GM19240 (cell line): Measurements from ENCODE around the gene FSTL4.

Source experiments
- DNase-seq: peaks from one replicate; pipeline ENCODE4 v3.0.0; 2011; ENCODE audit warnings: low spot score; ENCODE audit not compliant: insufficient read length

Gene FSTL4

GRCh38 chr5:133480866-133481265, 131.5 kb downstream of the FSTL4 start:
- no peak for DNase-seq

DNA sequence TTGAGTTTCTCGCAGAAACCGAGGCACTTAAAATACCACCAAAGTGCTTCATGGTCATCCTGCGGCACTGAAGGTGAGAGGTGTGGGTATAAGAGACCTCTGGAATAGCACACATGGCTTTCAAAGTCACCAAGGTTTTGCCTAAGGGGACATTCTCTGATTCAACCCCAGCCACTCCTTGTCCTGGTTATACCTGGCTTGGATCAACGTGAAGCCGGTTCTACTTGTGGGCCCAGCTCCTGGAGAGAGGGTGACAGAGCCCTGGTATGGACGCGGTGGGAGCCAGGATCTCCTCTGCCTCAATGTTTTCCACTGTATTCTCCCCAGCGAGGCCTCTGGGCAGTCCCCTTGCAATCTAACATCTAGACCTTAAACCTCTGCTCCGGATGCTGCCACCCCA, 132.0 kb downstream of the FSTL4 start:
- no peak for DNase-seq

GRCh38 chr5:133478199-133478985, 133.9 kb downstream of the FSTL4 start:
- no peak for DNase-seq

DNA sequence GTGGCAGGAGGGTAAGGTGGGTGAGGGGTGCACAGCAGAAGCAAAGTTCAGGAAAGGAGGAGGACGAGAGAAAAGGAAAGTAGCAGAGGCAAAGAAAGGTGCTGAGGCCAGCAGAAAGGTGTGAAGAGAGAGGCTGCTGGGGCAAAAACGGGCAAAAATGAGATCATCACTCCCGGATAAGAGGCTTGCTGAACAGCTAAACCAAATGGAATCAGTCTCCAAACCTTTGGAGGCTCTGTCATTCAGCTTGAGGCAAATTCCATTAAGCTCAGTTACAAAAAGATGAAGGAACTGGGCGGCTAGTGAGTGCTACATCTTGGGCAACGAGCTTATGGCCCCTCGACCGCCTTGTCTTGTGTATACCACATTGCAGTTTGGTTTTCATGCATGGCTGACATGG, 136.4 kb downstream of the FSTL4 start:
- DNase-seq = no peak

- DNase-seq = no peak
These were observed 137.3 kb downstream of the FSTL4 start for GRCh38 chr5:133474851-133475590.

GRCh38 chr5:133473291-133473690, 139.1 kb downstream of the FSTL4 start:
- no peak for DNase-seq

DNA sequence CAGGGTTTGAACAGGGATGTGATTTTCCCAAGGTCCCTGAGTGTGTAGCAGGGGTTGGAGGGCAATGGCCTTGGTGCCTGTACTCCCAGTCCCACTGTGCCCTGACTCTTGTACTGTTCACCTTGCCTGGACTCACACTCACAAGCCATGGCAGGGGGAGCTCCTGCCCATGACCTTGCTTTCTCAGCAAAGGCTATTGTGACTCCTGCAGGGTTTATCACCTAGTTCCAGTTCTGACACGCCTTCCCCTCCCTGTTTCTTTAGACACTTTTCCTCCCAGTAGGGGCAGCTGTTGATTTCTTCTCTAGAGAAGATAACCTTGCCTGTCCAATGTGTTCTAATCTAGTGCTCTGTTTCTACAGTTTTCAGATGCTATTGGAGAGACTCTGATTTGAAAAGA, 139.5 kb downstream of the FSTL4 start:
- DNase-seq = no peak

- DNase-seq = no peak
These were observed 140.6 kb downstream of the FSTL4 start for GRCh38 chr5:133471699-133472098.

GRCh38 chr5:133470841-133471240, 141.5 kb downstream of the FSTL4 start:
- DNase-seq = no peak

DNA sequence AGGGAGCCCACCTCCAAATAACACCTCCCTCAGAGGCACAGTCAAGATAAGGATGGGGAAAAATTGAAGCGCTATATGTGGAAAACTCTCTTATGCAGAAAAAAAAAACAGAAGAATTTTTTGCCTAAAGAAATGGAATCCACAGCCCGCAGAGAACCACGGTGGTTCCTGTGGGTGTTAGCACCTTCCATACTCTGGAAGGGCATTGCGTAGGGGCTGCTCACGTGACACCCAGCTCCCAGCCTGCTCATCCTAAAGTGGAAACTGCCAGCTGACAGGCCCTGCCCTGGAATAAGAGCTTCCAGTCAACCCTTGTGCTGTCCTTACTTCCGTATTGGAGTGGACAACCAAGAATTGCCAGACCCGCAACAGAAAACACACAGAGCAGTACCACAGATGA, 142.5 kb downstream of the FSTL4 start:
- no peak for DNase-seq

DNA sequence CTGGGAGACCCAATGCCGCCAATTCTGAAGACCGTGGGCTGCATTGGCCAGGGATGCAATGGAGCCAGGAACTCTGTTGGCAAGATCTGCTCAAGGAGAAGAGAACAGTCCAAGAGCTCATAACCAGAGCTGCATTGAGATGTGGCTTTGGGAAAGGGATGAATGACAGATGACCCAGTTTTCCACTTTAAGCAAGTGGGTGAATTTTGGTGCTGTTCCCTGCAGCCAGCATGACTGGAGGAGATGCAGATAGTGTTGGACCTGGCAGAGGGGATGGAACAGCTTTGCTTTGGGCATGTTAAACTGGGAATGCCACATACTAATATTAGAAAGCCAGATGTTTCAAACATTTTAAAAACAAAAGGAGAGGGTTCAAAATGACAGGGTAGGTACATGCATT, 143.1 kb downstream of the FSTL4 start:
- no peak for DNase-seq

GRCh38 chr5:133468596-133468995, 143.7 kb downstream of the FSTL4 start:
- DNase-seq = no peak

DNA sequence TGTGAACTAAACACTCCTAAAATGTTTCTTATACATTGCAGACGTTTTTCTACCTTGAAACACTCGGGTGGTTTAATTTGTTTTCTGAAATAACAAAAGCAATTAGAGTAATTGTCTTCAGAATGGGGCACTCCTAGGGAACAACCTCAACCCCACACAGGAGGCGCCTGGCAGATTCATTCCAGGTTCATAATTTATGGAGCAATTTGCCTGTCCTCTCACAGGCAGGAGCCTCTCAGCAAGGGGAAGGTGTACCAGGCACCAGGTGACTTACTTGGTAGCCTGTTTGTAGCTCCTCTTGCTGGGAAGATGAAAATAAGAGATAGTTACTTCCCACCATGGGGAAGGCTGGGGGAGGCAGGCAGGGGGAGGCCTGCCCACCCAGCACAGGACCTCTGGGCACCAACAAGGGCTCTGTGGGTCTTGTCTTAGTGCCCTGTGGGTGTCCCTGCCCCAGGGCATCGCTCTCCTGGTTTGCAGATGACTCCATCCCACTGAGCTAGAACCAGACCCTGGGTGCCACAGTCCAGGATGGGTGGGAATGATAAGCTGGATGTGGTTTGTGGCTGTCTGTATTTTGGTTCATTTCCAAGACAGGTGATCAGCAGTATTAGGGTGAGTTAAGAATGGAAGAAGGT, 144.4 kb downstream of the FSTL4 start:
- DNase-seq = no peak

GRCh38 chr5:133467335-133467779, 145.0 kb downstream of the FSTL4 start:
- no peak for DNase-seq

GRCh38 chr5:133466556-133467334, 145.6 kb downstream of the FSTL4 start:
- DNase-seq = no peak

DNA sequence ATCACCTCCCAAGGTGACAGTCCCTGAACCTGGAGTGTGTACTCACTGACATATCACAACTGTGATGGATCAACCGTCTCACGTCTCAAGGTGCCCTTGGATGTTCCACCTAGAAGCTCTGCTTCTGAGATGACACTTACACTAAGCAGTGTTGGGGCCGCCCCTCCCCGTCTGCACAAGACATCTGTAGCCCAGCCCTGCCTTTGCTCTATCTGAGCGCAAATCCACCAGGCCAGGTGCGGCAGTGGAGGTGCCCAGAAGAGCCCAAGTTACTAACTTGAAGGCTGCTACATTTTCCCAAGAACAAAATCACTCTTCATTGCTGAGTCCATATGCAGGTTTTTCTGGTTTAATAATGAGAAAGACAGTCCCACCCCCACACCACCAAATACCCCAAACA, 148.3 kb downstream of the FSTL4 start:
- no peak for DNase-seq

DNA sequence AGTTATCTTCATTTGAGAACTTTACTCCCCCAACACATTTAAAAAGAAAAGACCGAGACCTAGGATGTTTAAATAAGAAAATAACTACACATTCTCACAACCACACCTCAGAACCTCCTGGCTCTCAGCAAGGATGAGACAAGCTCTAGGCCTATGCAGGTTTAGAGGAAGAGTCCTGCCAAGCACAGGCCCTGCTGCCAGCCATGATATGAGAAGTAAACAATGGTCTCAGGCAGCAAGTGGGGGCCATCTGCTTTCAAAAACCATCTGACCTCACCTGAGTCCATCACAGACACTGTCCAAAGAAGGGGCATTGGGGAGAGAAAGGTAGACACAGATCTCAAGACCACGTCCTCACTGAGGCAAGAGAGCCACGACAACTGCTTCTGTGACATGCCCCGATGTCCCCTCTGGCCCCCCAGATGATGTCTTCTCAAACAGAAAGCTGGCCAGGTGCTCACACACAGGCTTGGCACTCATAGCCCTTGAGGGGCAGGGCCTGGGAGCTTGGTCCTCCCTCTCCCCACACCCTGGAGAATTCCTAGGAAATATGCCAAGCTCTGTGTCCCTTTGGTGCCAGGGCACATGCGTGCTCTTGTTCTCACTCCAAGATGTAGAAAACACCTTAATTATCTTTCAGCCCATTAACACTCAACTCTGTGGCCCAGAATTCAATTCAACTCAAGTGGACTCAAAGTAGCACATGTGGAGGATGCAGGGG, 150.4 kb downstream of the FSTL4 start:
- no peak for DNase-seq

- peak; percentile 41 for DNase-seq
These were observed 152.1 kb downstream of the FSTL4 start for GRCh38 chr5:133460172-133460758.

DNA sequence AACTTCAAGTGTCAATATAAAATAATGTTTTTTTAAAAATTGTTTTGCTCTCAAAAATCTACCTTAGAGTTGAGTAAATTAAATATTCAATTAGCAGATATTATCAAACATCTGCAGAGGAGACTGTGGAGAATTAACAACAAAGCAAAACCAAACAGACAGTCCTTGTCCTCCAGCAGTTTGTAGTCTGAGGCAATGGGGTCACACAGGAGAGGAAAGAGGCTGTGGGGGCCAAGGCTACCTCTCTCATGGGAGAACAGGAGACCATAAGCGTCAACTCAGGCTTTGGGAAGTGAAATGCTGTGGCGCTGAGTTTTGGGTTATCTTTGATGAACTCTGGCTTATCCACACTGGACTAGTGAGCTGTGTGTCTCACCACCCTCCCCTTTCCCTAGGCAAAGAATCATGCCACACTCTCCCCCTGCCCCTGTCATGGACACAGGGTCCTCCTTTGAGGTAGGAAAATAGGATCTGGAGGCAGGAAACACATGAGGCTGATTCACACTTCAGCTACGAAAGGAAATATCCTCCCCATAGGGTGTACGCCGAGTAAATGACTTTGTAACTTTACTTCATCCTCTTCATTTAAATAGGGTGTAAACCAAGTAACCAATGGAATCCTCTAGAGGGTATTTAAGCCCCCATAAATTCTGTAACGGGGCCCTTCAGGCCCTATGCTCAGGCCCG, 152.7 kb downstream of the FSTL4 start:
- no peak for DNase-seq

- no peak for DNase-seq
These were observed 153.9 kb downstream of the FSTL4 start for GRCh38 chr5:133458435-133458834.
